ENCODE results near the gene CHRM4.
"Not testable (repeated sequence)": the region's sequence is repeated elsewhere in the genome, so short reads cannot be mapped to it uniquely, and the experiment has no call there.

Gene CHRM4

DNA sequence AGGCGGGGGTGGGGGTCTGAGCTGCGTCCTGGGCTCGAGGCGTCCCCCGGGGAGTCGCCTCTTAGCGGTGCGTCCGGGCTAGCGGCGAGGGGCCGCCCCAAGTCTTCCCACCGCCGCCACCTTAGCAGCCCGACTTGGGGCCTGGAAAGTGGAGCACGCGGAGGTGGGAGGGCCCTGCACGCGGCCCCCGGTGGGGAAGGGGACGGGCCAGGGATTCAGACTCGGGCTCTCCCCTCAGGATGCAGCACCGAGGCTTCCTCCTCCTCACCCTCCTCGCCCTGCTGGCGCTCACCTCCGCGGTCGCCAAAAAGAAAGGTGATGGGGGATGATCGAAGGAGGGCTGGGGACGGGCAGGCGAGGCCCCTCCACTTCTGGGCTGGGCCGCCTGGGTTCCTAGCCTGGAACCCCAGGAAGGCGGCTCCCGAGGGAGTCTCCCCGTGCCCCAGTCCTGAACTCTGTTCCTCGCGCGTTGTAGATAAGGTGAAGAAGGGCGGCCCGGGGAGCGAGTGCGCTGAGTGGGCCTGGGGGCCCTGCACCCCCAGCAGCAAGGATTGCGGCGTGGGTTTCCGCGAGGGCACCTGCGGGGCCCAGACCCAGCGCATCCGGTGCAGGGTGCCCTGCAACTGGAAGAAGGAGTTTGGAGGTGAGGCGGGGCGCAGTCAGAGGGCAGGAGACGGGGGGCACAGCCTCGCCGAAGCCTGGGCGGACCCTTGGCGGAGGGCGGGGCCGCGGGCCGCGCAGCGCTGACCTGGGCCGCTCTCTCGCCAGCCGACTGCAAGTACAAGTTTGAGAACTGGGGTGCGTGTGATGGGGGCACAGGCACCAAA, 9.5 kb downstream of the CHRM4 start:
- DNase-seq: no peak

DNA sequence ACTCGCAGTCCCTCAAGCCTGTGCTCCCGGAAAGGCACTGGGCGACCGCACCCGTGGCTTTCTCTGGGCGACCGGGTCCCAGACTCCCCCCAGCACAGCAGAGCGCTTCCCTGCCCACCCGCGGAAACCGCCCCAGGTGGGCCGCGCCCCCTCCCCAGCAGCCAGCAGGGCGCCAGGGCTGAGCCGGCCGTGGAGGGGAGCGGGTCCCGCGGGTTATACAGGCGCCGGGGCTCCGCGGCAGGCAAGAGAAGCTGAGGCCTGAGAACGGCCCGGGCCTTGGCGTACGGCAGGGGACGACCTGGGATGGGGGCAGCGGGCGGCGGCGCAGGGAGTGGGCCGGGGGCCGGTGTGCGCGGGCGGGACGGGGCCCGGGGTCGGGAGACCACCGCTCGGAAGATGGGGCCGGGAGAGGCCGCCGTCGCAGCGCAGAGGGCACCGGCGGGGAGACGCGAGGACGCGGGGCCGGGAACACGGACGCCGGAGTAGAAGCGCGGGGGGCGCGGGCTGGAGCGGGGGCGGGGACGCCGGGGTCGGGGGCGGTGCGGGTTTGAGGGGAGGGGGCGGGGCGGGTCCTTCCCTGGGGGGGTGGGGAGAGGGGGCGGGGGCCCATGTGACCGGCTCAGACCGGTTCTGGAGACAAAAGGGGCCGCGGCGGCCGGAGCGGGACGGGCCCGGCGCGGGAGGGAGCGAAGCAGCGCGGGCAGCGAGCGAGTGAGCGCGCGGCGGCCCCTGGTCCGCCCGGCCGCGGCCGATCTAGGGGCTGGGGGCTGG, 10.3 kb downstream of the CHRM4 start, which contains the start of gene MDK:
Gene MDK (plus strand): TSS at position 622 of the 771 bp plus-strand sequence. CDS start 389 bp downstream, outside the sequence.
- DNase-seq: no peak

DNA sequence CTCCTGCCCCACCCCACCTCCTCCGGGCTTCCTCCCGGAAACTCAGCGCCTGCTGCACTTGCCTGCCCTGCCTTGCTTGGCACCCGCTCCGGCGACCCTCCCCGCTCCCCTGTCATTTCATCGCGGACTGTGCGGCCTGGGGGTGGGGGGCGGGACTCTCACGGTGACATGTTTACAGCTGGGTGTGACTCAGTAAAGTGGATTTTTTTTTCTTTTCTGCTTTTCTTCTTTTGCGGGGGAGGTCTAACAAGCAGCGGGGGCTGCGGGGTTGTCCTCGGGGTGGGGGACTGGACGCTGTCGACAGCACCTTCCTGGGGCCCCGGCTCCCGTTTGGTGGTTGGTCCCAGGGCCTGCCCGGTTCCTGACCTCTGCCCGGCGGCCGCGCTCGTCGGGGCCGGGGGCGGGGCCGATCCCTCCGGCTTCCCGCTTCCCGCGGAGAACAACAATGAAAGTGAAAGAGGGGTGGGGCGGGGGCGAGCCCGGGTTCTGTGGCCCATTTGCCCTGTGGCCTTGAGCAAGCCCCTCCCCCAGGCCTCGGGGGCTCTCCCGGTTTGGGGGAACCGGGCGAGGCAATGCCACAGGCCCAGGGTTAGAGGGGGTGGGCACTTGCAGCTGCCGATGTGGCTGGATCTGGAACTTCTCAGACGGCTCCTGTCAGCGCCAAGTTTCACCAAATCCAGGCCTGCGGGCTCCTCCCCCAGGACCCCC, 11.1 kb downstream of the CHRM4 start:
- DNase-seq: no peak

DNA sequence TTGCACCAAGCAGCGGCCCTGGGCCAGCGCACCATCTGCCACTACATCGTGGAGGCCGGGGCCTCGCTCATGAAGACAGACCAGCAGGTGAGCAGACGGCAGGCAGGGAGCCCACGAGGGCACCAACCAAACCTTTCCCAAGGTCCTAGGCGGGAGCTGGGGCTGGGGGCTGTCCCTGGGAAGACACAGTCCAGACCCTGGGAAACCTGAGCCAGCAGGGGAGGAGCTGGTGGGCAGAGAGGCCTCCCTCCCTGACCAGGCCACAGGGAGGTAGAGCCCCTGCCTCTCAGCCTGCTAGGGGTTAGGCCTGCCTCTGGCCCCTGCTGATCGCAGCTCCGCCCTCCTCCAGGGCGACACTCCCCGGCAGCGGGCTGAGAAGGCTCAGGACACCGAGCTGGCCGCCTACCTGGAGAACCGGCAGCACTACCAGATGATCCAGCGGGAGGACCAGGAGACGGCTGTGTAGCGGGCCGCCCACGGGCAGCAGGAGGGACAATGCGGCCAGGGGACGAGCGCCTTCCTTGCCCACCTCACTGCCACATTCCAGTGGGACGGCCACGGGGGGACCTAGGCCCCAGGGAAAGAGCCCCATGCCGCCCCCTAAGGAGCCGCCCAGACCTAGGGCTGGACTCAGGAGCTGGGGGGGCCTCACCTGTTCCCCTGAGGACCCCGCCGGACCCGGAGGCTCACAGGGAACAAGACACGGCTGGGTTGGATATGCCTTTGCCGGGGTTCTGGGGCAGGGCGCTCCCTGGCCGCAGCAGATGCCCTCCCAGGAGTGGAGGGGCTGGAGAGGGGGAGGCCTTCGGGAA, 11.9 kb downstream of the CHRM4 start:
- peak; percentile 36 for DNase-seq

DNA sequence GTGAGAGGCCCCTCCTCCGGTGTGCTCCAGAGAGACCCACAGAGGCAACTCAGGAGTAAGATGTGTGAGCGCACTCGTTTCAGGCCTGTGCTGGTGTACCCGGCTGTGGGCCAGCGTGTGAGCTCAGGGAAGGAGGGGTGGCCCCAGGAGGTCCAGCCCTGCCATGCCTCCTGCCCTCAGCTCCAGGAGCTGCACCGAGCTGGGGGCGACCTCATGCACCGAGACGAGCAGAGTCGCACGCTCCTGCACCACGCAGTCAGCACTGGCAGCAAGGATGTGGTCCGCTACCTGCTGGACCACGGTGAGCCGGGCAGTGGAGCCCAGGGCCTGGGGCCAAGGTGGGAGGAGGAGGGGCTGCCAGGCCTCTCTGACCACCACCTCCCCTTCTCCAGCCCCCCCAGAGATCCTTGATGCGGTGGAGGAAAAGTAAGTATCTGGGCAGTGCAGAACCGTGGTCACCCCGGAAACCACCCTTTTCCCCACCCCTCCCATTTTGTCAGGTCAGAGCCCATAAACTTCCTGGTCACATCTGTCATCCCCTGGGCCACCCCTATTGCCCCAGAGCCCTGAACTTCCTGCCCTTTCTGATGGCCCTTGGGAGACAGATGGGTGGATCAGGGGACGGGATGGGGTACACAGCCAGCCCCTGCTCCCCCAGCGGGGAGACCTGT, 12.6 kb downstream of the CHRM4 start:
- no peak for DNase-seq

DNA sequence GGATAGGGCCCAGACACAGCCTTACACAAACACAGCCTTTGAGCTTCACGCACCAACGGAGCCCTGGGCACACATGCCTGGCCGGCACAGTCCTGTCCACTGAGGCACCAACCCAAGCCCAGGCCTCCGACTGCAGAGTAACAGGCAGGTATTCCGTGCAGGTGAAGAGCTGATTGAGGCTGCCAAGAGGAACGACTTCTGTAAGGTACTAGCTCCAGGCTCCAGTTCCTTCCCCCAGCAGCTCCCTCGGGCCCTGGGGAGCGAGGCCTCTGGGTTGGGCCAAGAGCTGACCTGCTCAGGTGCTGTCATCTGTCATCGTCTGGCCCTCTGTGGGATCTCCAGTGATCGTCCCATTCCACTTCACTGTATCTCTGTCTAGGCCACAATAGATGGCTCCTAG, 13.3 kb downstream of the CHRM4 start:
- no peak for DNase-seq

DNA sequence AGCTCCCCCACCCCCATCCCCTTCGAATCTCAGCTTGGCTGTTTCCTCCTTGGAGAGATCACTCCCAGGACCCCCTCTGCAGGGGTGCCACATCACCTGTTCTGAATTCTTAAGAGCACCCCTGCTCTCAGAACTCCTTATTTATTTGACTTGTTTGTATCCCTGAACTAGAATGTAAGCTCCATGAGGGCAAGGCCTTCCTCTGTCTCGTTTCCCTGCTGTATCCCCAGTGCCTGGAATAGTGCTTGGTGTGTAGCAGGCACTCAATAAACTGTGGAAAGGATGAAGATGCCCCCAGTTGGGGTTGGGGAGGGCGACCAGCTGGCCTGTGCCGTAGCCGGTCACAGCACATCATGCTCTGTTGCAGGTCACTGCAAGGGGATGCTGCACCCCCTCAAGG, 13.7 kb downstream of the CHRM4 start:
- DNase-seq: no peak

DNA sequence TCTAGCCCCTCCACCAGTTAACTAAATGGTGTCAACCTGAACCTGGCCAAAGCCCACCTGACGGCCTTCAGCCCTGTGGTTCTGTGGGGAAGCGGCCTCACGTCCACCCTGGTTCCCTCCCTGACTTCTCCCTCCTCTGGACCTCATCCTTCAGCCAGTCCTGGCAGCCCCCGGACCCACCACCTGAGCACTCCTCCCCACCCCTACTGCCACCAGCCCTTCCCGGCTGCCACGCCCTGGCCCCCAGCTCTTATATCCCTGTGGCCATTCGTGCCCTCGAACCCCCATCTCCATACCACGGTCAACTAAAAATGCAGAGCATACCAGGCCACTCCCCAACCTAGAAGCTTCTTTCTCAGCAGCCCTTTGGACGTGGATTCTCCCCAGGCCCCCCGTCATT, 14.3 kb downstream of the CHRM4 start:
- no peak for DNase-seq

DNA sequence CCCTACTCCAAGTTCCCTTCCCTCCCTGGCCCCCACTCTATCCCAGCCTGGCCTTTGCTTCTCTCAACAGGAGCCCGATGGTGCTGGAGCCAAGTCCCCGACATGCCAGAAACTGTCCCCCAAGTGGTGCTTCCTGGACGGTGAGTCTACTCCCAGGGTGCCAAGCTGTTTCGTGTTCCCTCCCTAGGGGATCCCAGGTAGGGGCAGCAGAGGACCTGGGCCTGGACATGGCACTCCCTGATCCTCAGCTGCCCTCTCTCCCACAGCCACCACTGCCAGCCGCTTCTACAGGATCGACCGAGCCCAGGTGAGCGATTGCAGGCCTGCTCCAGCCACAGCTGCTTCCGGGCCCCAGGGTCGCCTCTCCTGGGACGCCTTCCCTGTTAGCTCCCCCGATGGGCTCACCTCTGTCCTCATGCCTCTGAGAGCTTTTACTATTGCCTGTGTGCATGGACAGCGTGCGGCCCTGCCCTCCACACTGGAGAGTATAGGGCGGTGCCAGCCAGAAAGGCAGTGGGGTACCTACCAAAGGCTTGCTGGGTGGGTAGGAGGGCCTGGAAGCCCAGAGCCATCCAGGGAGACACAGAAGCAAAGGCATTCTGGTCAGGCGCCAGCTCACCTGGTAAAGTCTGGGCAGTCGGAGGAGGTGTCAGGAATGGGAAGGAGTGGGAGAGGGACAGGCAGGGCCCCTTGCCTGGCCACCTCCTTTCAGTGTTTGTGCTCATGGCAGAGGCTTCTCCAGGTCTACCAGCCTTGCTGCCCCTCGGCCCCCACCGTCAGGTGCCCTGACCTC, 15.1 kb downstream of the CHRM4 start:
- no peak for DNase-seq

DNA sequence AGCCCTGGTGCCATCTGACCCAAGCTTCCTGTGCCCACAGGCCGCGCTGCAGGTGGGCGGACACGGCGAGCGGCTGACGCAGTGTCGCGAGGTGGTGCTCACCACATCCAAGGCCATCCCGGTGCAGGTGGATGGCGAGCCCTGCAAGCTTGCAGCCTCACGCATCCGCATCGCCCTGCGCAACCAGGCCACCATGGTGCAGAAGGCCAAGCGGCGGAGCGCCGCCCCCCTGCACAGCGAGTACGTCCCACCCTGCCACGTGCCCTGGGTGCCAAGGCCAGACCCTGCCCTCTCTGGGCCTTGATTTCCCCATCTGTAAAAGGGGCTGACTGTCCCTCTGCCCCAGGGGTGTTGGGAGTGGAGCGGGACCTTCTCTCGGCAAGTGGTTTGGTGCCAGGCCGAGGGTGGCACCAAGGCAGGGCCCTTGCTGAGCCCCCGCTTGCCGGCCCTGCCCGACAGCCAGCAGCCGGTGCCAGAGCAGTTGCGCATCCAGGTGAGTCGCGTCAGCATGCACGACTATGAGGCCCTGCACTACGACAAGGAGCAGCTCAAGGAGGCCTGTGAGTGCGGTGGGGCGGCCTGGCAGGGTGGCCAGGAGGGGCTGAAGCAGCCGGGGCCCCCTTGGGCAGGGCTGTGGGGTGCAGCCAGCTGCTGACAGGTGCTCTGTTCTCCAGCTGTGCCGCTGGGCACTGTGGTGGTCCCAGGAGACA, 16.0 kb downstream of the CHRM4 start:
- DNase-seq: no peak

DNA sequence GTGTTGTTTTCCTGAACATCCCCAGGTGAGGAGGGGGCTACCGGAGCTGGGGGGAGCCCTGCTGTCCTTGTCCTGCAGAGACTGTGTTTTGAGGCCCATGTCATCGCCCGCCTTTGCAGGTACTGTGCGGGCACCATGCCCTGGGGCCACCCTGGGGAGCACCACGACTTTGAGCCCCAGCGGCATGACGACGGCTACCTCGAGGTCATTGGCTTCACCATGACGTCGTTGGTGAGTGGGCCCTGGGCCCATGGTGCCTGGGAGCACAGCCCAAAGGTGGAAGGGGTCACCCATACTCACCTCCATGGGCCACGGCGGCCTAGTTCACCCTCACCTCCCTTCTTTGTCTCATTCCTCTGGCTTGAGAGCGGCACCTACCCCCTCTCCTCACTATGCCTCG, 16.8 kb downstream of the CHRM4 start:
- no peak for DNase-seq

DNA sequence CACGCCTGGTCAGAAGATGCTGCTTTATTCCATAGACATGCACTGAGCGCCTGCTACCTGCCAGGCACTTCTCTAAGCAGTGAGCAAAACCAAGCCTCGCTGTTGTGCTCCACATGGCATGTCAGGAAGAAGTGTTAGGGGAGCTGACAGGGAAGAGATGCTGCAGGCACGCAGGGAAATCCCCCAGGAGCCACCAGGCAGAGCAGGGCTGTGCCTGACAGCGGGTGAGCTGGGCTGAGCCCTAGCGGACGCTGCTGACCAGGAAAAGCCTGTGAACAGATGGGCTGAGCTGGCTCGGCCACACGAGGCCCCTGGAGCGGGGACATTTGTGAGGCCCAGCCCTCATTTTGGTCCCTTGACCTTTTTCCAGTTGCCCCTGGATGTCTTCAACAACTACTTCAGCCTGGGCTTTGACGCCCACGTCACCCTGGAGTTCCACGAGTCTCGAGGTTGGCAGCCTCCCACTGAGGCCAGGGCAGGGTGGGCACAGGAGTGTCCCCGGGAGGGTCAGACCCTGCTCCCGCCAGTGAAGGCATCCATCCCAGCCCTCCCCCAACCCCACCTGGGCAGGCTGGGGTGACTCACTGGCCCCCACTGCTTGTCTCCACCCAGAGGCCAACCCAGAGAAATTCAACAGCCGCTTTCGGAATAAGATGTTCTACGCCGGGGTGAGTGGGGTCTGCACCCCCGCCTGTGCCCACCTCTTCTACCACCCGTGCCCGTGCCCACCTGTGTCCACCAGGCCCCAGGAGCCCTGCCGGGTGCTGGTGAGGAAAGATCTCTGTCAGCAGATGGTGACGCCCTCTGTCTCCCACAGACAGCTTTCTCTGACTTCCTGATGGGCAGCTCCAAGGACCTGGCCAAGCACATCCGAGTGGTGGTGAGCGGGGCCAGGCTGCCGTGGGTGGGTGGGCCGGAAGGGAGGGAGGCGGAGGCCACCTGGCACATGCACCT, 17.5 kb downstream of the CHRM4 start:
- DNase-seq: no peak

DNA sequence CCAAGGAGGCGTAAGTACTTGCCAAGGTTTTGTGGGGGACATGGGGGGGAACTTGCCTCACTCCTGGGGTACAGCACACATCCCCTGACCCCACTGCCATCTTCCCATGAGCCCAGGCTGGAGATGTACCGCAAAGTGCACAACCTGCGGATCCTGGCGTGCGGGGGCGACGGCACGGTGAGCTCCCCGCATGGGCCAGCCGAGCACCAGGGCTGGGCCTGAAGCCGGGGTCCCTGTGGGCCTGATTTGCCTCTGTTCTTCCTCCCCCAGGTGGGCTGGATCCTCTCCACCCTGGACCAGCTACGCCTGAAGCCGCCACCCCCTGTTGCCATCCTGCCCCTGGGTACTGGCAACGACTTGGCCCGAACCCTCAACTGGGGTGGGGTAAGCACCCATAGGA, 19.1 kb downstream of the CHRM4 start:
- not testable (repeated sequence) for DNase-seq

DNA sequence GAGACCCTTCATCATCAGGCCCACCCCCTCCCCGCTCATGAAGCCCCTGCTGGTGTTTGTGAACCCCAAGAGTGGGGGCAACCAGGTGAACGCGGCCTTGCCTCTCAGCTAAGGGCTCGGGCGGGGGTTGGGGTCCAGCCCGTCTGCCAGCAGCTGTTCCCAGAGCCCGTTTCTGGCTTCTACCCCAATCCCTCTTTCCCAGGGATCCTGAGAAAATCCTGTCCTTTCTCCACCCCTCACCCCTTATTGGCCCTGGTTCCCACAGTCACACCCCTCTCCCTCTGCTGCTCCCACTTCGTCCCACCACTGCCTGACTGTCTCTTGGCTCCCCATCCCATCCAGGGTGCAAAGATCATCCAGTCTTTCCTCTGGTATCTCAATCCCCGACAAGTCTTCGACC, 19.5 kb downstream of the CHRM4 start:
- no peak for DNase-seq

DNA sequence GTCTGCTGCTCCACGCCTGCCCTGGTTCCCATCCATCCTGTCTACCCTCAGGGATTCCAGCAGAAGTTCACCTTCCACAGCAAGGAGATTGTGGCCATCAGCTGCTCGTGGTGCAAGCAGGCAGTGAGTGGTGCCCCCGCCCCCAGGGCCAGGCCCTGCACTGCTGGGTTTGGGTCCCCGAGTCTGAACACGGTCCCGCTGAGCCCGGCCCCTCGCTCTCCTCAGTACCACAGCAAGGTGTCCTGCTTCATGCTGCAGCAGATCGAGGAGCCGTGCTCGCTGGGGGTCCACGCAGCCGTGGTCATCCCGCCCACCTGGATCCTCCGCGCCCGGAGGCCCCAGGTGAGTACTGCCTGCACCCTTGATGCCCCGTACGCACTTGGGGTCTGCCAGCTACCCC, 20.3 kb downstream of the CHRM4 start:
- DNase-seq: not testable (repeated sequence)

DNA sequence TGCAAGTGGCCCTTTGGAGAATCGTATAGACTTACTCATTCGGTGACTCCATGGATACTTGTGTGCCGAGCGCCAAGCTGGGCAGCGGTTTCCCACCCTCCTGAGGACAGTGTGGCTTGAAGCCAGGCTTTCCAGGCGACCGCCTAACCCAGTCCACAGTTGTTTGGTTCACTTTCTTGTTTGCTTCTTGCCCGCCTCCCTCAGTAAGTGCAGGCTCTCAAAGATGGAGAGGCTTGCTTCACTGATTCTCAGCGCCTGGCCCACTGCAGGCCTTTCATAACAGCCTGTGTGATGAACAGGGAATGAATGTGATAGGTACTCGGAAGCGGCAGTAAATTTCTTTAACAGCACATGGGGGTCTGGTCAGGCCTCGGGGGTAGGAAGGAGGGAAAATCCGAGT, 21.3 kb downstream of the CHRM4 start:
- DNase-seq: no peak

DNA sequence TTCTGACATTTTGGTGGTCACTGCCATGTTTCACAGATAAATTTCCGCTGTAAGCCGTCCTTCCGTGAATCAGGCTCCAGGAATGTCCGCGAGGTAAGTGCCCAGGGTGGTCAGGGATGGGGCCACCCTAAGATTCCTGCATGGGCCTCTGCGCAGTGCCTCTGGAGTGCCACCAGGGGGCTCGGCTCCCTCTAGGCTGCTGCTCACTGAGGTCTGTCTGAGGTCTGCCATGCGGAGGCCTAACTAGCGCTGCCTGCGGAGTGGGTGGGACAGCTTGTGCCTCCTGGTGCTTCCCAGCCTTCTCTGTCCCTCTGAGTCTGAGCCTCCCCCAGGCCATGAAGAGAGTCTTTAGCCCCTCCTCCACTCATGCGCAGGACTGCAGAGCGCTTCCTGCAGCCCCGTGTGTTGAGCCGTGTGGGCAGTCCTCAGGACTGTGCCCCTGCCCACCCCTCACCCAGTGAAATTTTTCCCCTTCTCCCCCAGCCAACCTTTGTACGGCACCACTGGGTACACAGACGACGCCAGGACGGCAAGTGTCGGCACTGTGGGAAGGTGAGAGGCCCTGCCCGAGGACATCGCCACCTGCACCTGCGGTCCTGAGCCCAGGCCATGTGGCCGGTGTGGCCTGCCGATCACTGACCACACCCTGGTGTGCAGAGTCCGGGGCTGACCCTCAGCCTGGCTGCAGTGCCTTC, 22.0 kb downstream of the CHRM4 start:
- DNase-seq: no peak

DNA sequence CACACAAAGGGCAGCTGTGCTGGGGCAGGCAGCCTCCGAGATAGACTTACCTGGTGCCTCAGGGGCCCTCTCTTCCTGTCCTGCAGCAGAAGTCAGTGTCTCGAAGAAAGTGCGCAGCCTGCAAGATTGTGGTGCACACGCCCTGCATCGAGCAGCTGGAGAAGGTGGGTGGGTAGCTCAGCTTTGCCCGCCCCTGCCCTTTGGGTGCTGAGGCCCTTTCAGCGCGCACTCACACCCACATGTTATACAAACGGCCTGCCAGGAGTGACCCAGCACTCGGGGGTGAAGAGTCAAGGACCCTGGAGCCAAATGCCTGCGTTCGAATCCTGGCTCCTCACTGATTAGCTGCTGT, 23.7 kb downstream of the CHRM4 start:
- DNase-seq: no peak
